HepG2 (cell line): ENCODE results near the gene ANXA3. TPM values are rescaled to one million over a fixed set of nuclear protein-coding genes. Genes with fewer than 3 reads are reported as not detected.

Experiments
- ASH2L ChIP-seq: fragments of 300-600, 200-600 bp; sonication (generic); IDR thresholded peaks from 2 replicates; pipeline ENCODE4 v1.7.0; 2017; ENCODE audit warnings: low read depth, mild to moderate bottlenecking, moderate library complexity, mixed read lengths, low read length; ENCODE audit not compliant: insufficient read length
- ATRX ChIP-seq: sonication (generic); formaldehyde crosslinking; IDR thresholded peaks from 2 replicates; pipeline ENCODE4 v1.4.0; 2020; ENCODE audit warnings: missing genetic modification reagents, borderline replicate concordance
- BATF2 ChIP-seq: sonication (generic); formaldehyde crosslinking; IDR thresholded peaks from 2 replicates; pipeline ENCODE4 v1.8.0; 2022; ENCODE audit warnings: mild to moderate bottlenecking, missing genetic modification reagents, moderate library complexity
- CBX1 ChIP-seq: IDR thresholded peaks from one replicate; pipeline ENCODE4 v1.6.1; 2016; ENCODE audit warnings: antibody characterized with exemption, low read depth
- CCDC6 ChIP-seq: sonication (generic); formaldehyde crosslinking; IDR thresholded peaks from 2 replicates; pipeline ENCODE4 v1.8.1; 2022; ENCODE audit warnings: mild to moderate bottlenecking, missing genetic modification reagents, moderate library complexity
- CENPX ChIP-seq: sonication (generic); formaldehyde crosslinking; IDR thresholded peaks from 2 replicates; pipeline ENCODE4 v1.9.0; 2021; ENCODE audit warnings: mild to moderate bottlenecking, missing genetic modification reagents, moderate library complexity
- CREBL2 ChIP-seq: sonication (generic); formaldehyde crosslinking; IDR thresholded peaks from 2 replicates; pipeline ENCODE4 v1.8.1; 2023; ENCODE audit warnings: missing genetic modification reagents, mild to moderate bottlenecking, borderline replicate concordance
- DDIT3 ChIP-seq: sonication (generic); formaldehyde crosslinking; IDR thresholded peaks from 2 replicates; pipeline ENCODE4 v1.4.0; 2020; ENCODE audit warnings: mild to moderate bottlenecking, missing genetic modification reagents
- IRF1 ChIP-seq: sonication (generic); formaldehyde crosslinking; IDR thresholded peaks from 2 replicates; pipeline ENCODE4 v1.4.0; 2020; ENCODE audit warnings: low read depth, mild to moderate bottlenecking, missing genetic modification reagents
- MTF1 ChIP-seq: sonication (generic); formaldehyde crosslinking; IDR thresholded peaks from 2 replicates; pipeline ENCODE4 v1.5.0; 2020; ENCODE audit warnings: missing genetic modification reagents
- NFRKB ChIP-seq: fragments of 450-650 bp; IDR thresholded peaks from 2 replicates; pipeline ENCODE4 v1.6.1; 2017
- NR2F2 ChIP-seq: IDR thresholded peaks from 2 replicates; pipeline ENCODE4 v1.6.1; 2012; ENCODE audit warnings: low read depth, inconsistent platforms, borderline replicate concordance
- PRMT3 ChIP-seq: sonication (generic); formaldehyde crosslinking; IDR thresholded peaks from 2 replicates; pipeline ENCODE4 v1.8.1; 2022; ENCODE audit warnings: low read depth, mild to moderate bottlenecking, moderate library complexity, missing genetic modification reagents, borderline replicate concordance
- RCOR2 ChIP-seq: IDR thresholded peaks from 2 replicates; pipeline ENCODE4 v1.6.1; 2016; ENCODE audit warnings: missing biosample characterization, missing genetic modification reagents
- SMARCE1 ChIP-seq: fragments of 450-650 bp; IDR thresholded peaks from 2 replicates; pipeline ENCODE4 v1.6.1; 2017; ENCODE audit warnings: borderline replicate concordance
- ZBTB10 ChIP-seq: sonication (generic); formaldehyde crosslinking; IDR thresholded peaks from 2 replicates; pipeline ENCODE4 v1.4.0; 2020; ENCODE audit warnings: missing genetic modification reagents, borderline replicate concordance
- ZBTB14 ChIP-seq: sonication (generic); formaldehyde crosslinking; IDR thresholded peaks from 2 replicates; pipeline ENCODE4 v1.4.0; 2020; ENCODE audit warnings: missing genetic modification reagents
- ZC3H4 ChIP-seq: sonication (generic); formaldehyde crosslinking; IDR thresholded peaks from 2 replicates; pipeline ENCODE4 v1.4.0; 2020; ENCODE audit warnings: missing genetic modification reagents, borderline replicate concordance
- ZFY ChIP-seq: sonication (generic); formaldehyde crosslinking; IDR thresholded peaks from 2 replicates; pipeline ENCODE4 v1.4.0; 2020; ENCODE audit warnings: missing genetic modification reagents
- ZNF235 ChIP-seq: sonication (generic); formaldehyde crosslinking; IDR thresholded peaks from 2 replicates; pipeline ENCODE4 v1.8.1; 2023; ENCODE audit warnings: mild to moderate bottlenecking, missing genetic modification reagents, borderline replicate concordance
- ZNF567 ChIP-seq: sonication (generic); formaldehyde crosslinking; IDR thresholded peaks from 2 replicates; pipeline ENCODE4 v1.8.1; 2023; ENCODE audit warnings: mild to moderate bottlenecking, missing genetic modification reagents, borderline replicate concordance
- ZNF639 ChIP-seq: conservative IDR thresholded peaks from 2 replicates; pipeline ENCODE4 v1.6.1; 2018; ENCODE audit warnings: missing genetic modification reagents
- ZNF879 ChIP-seq: sonication (generic); formaldehyde crosslinking; IDR thresholded peaks from 2 replicates; pipeline ENCODE4 v1.8.1; 2023; ENCODE audit warnings: missing genetic modification reagents
- polyA plus RNA-seq, 8 experiments: library from polyadenylated mRNA; depleted of rRNA in 3 of 8; stranded (reverse) in 7 of 8; unstranded in 1 of 8; fragments of >200 nt; fragmentation: Illumina TruSeq in 4 of 8; extraction: Trizol in 4 of 8; gene quantifications; 2 replicates each; pipeline versions ENCODE4 v1.2.1 to v1.2.3, GENCODE V29; 2011 to 2016; ENCODE audit warnings: low read depth in 4 of 8, missing spikeins in 1 of 8, mixed read lengths in 1 of 8; ENCODE audit not compliant: insufficient read depth in 1 of 8
- total RNA-seq, 5 experiments: library from RNA; depleted of rRNA; stranded (reverse); fragments of >200 nt; fragmentation: Illumina TruSeq; extraction: Trizol; gene quantifications; 2 replicates each; pipeline ENCODE4 v1.2.3, GENCODE V29; 2016; ENCODE audit warnings: low read depth in 1 of 5

The ANXA3 gene
- total and polyA plus RNA-seq, 2 of the 13 experiments (the other 11 are each of a cell fraction or from before 2014, with no cell fraction given), result 6.5 to 6.9 TPM

GRCh38 chr4:78513411-78513975, 38.1 kb upstream of the ANXA3 start (continued):
- TF ChIP-seq CREBL2 (CRISPR knock-in tag) (no peak), ZNF879 (CRISPR knock-in tag) (no peak), ZBTB14 (CRISPR knock-in tag) (no peak), CCDC6 (no peak), ASH2L (peak; percentile 53), CENPX (no peak), ZNF639 (CRISPR knock-in tag) (no peak), DDIT3 (CRISPR knock-in tag) (no peak), ZNF235 (no peak), BATF2 (CRISPR knock-in tag) (no peak), ZBTB10 (CRISPR knock-in tag) (no peak), PRMT3 (no peak), MTF1 (CRISPR knock-in tag) (no peak), NFRKB (no peak), ATRX (no peak), RCOR2 (0 out of 2 replicates have a peak, but pooled peaks have one; percentile 71), CBX1 (no peak), NR2F2 (peak; percentile 42; the same call in 1 of the 2 replicates), ZFY (CRISPR knock-in tag) (no peak), ZNF567 (no peak), ZC3H4 (CRISPR knock-in tag) (no peak), IRF1 (CRISPR knock-in tag) (no peak), SMARCE1 (no peak)
